Right lobe of liver (tissue), 4 donors: ENCODE data around the gene PACS2.

Experiments used
- CTCF ChIP-seq, 4 donors: fragments of 200-600 bp in 3 of 4; fragments of 450-650 bp in 1 of 4; IDR thresholded peaks; one replicate each; pipeline versions ENCODE4 v1.5.1 to v1.8.0; 2016 to 2022; ENCODE audit warnings: antibody characterized with exemption in 4 of 4, mild to moderate bottlenecking in 2 of 4
- POLR2A ChIP-seq: fragments of 450-650 bp; IDR thresholded peaks from one replicate; pipeline ENCODE4 v1.6.1; 2017; ENCODE audit warnings: antibody characterized with exemption, mild to moderate bottlenecking
- donor health status: DM: no; HTN: no; CAD: no.
- donor health status: DM: no; HTN: no; CAD: no.
- donor health status: DM: no; HTN: yes; CAD: no.

- no peak for TF ChIP-seq POLR2A
- TF ChIP-seq CTCF (IDR thresholded peaks at IDR 0.05) = no peak
Observed at GRCh38 chr14:105340821-105341733, 26.5 kb downstream of the PACS2 start.
